ENCODE results near the gene CARM1.

DNA sequence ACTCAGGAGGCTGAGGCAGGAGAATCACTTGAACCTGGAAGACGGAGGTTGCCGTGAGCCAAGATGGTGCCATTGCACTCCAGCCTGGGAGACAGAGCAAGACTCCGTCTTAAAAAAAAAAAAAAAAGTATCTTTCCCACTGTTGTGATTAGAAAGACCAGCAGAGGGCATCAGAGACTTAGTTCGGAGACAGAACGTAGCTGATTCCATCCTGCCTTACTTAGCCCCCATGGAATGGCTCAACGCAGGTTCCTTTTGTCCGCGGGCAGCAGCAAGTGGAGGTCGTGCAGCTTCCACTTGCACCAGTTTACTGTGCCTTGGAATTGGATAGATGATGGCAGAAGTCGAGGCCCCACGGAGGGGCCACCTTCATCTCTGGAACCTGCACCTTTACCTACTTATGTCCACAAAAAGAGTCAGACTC lies 65.3 kb downstream of the CARM1 start:
- TF ChIP-seq, protein P1, sequence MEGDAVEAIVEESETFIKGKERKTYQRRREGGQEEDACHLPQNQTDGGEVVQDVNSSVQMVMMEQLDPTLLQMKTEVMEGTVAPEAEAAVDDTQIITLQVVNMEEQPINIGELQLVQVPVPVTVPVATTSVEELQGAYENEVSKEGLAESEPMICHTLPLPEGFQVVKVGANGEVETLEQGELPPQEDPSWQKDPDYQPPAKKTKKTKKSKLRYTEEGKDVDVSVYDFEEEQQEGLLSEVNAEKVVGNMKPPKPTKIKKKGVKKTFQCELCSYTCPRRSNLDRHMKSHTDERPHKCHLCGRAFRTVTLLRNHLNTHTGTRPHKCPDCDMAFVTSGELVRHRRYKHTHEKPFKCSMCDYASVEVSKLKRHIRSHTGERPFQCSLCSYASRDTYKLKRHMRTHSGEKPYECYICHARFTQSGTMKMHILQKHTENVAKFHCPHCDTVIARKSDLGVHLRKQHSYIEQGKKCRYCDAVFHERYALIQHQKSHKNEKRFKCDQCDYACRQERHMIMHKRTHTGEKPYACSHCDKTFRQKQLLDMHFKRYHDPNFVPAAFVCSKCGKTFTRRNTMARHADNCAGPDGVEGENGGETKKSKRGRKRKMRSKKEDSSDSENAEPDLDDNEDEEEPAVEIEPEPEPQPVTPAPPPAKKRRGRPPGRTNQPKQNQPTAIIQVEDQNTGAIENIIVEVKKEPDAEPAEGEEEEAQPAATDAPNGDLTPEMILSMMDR (IDR thresholded peaks at IDR 0.05; ENCODE audit: poor library complexity, severe bottlenecking), result peak; percentile 89
- TF ChIP-seq EZH2 (IDR thresholded peaks at IDR 0.05; ENCODE audit: borderline replicate concordance, insufficient read depth, low read length, poor library complexity, severe bottlenecking) (no peak), SMC3 (conservative IDR thresholded peaks at IDR 0.05; ENCODE audit: poor library complexity) (peak; percentile 83), TAF1 (IDR thresholded peaks at IDR 0.05; ENCODE audit: low read depth) (no peak), POLR2AphosphoS5 (IDR thresholded peaks at IDR 0.05) (peak; percentile 57), RAD21 (conservative IDR thresholded peaks at IDR 0.05) (peak; percentile 85), MXI1 (conservative IDR thresholded peaks at IDR 0.05; ENCODE audit: poor library complexity, severe bottlenecking) (no peak), REST (IDR thresholded peaks at IDR 0.05; ENCODE audit: borderline replicate concordance) (peak; percentile 49)

Data from neural cell (in vitro differentiated cells).